GM23338 (cell line): Measurements from ENCODE around the gene GLMN. TPM values are rescaled to one million over a fixed set of nuclear protein-coding genes. Genes with fewer than 3 reads are reported as not detected.

Experiments used
- ATAC-seq: fragments of 200-7000 bp; cut with Tn5 transposase; 3 replicates; pipeline ENCODE4 v1.9.1; 2020
- DNase-seq: peaks from one replicate; pipeline ENCODE4 v3.0.0-alpha.2; 2015; ENCODE audit warnings: low spot score
- H2AFZ ChIP-seq: fragments of 200-600 bp; sonication (generic); 2 replicates; pipeline ENCODE4 v1.8.0; 2016; ENCODE audit warnings: antibody characterized with exemption, mild to moderate bottlenecking, moderate library complexity
- H3F3A ChIP-seq: fragments of 200-600 bp; sonication (generic); replicated peaks from 2 replicates; pipeline ENCODE4 v1.8.0; 2017; ENCODE audit warnings: antibody characterized with exemption, mixed run types, low read depth
- H3K27ac ChIP-seq: fragments of 200-600 bp; sonication (generic); 2 replicates; pipeline ENCODE4 v1.6.1; 2016; ENCODE audit warnings: low read depth
- H3K27me3 ChIP-seq: fragments of 200-600 bp; sonication (generic); 2 replicates; pipeline ENCODE4 v1.8.0; 2016; ENCODE audit warnings: mild to moderate bottlenecking, mixed run types, moderate library complexity; ENCODE audit not compliant: insufficient read depth
- H3K36me3 ChIP-seq: fragments of 200-600 bp; sonication (generic); 2 replicates; pipeline ENCODE4 v1.8.0; 2016; ENCODE audit warnings: mild to moderate bottlenecking; ENCODE audit not compliant: insufficient read depth
- H3K4me1 ChIP-seq: fragments of 200-600 bp; sonication (generic); 2 replicates; pipeline ENCODE4 v1.8.0; 2016; ENCODE audit warnings: mild to moderate bottlenecking, moderate library complexity; ENCODE audit not compliant: insufficient read depth
- H3K4me2 ChIP-seq: fragments of 200-600 bp; sonication (generic); 2 replicates; pipeline ENCODE4 v1.7.1; 2017; ENCODE audit warnings: mixed run types
- H3K4me3 ChIP-seq: fragments of 200-600 bp; sonication (generic); 2 replicates; pipeline ENCODE4 v1.6.1; 2016; ENCODE audit warnings: mixed run types
- H3K79me2 ChIP-seq: fragments of 200-600 bp; sonication (generic); replicated peaks from 2 replicates; pipeline ENCODE4 v1.8.0; 2017; ENCODE audit warnings: mild to moderate bottlenecking; ENCODE audit not compliant: insufficient read depth
- H3K9me2 ChIP-seq: fragments of 200-600 bp; sonication (generic); 2 replicates; pipeline ENCODE4 v1.8.0; 2017; ENCODE audit not compliant: insufficient read depth
- H4K20me1 ChIP-seq: fragments of 200-600 bp; sonication (generic); replicated peaks from 2 replicates; pipeline ENCODE4 v1.8.0; 2017; ENCODE audit warnings: mild to moderate bottlenecking; ENCODE audit not compliant: insufficient read depth
- H3K27ac Mint-ChIP-seq: 2 replicates; pipeline ENCODE4 v1.8.0; 2020; ENCODE audit warnings: inconsistent platforms, mild to moderate bottlenecking, moderate library complexity, mixed read lengths
- H3K27me3 Mint-ChIP-seq: 3 replicates; pipeline ENCODE4 v1.8.0; 2022; ENCODE audit warnings: low read depth, mild to moderate bottlenecking, moderate library complexity, mixed read lengths, inconsistent platforms; ENCODE audit not compliant: insufficient read depth, poor library complexity
- H3K36me3 Mint-ChIP-seq: 3 replicates; pipeline ENCODE4 v1.8.0; 2021; ENCODE audit warnings: low read depth, mild to moderate bottlenecking, inconsistent platforms, moderate library complexity, mixed read lengths
- H3K4me1 Mint-ChIP-seq: 3 replicates; pipeline ENCODE4 v1.8.0; 2020; ENCODE audit warnings: mild to moderate bottlenecking, inconsistent platforms, mixed read lengths
- H3K4me3 Mint-ChIP-seq: 3 replicates; pipeline ENCODE4 v1.8.0; 2021; ENCODE audit warnings: moderate library complexity, mild to moderate bottlenecking, inconsistent platforms, mixed read lengths
- H3K9me3 Mint-ChIP-seq: 3 replicates; pipeline ENCODE4 v1.8.0; 2020; ENCODE audit warnings: moderate library complexity, mild to moderate bottlenecking, inconsistent platforms, mixed read lengths
- CREB1 ChIP-seq: fragments of 250-450 bp; sonication (Bioruptor Pico); IDR thresholded peaks from 2 replicates; pipeline ENCODE4 v1.5.0; 2020; ENCODE audit warnings: low read depth, mild to moderate bottlenecking, moderate library complexity
- EZH2 ChIP-seq: fragments of 200-600 bp; sonication (generic); IDR thresholded peaks from one replicate; pipeline ENCODE4 v1.8.0; 2017; ENCODE audit warnings: antibody characterized with exemption, mild to moderate bottlenecking, low read depth; ENCODE audit not compliant: unreplicated experiment
- EZH2phosphoT487 ChIP-seq: fragments of 200-600 bp; sonication (generic); IDR thresholded peaks from one replicate; pipeline ENCODE4 v1.8.1; 2018; ENCODE audit warnings: antibody characterized with exemption; ENCODE audit not compliant: unreplicated experiment
- NANOG ChIP-seq: IDR thresholded peaks from 2 replicates; pipeline ENCODE4 v1.6.1; 2016; ENCODE audit warnings: antibody characterized with exemption, borderline replicate concordance
- POLR2AphosphoS5 ChIP-seq: IDR thresholded peaks from 2 replicates; pipeline ENCODE4 v1.6.1; 2016; ENCODE audit warnings: antibody characterized with exemption, low read depth
- STAT1 ChIP-seq: IDR thresholded peaks from one replicate; pipeline ENCODE4 v1.6.1; 2016; ENCODE audit warnings: antibody characterized with exemption; ENCODE audit not compliant: unreplicated experiment
- ZNF114 ChIP-seq: fragments of 250-450 bp; sonication (Bioruptor Pico); IDR thresholded peaks from 2 replicates; pipeline ENCODE4 v1.5.0; 2020; ENCODE audit warnings: mild to moderate bottlenecking, moderate library complexity
- ZNF331 ChIP-seq: fragments of 250-450 bp; sonication (Bioruptor Pico); IDR thresholded peaks from 2 replicates; pipeline ENCODE4 v1.5.0; 2020; ENCODE audit warnings: low read depth, mild to moderate bottlenecking, moderate library complexity
- polyA plus RNA-seq: library from polyadenylated mRNA; unstranded; fragments of >200 nt; fragmentation: Nextera tagmentation; extraction: Ambion mirVana; gene quantifications from 2 replicates; pipeline ENCODE4 v1.2.1, GENCODE V29; 2016
- total RNA-seq: library from RNA; depleted of rRNA; stranded (reverse); fragments of >200 nt; shearing (Covaris generic); gene quantifications from 2 replicates; pipeline ENCODE4 v1.2.3, GENCODE V29; 2014
- TF ChIP-seq, protein P1 (sequence below): IDR thresholded peaks from 2 replicates; pipeline ENCODE4 v1.6.1; 2016; ENCODE audit warnings: antibody characterized with exemption
- TF ChIP-seq, protein P2 (sequence below): IDR thresholded peaks from one replicate; pipeline ENCODE4 v1.6.1; 2018; ENCODE audit warnings: antibody characterized with exemption; ENCODE audit not compliant: unreplicated experiment
- TF ChIP-seq, protein P3 (sequence below): fragments of 250-450 bp; sonication (Bioruptor Pico); IDR thresholded peaks from 2 replicates; pipeline ENCODE4 v1.5.0; 2020; ENCODE audit warnings: mild to moderate bottlenecking, moderate library complexity

The GLMN gene
- total and polyA plus RNA-seq, 2 experiments from 2014 or later: 36.8 to 49.9 TPM

DNA sequence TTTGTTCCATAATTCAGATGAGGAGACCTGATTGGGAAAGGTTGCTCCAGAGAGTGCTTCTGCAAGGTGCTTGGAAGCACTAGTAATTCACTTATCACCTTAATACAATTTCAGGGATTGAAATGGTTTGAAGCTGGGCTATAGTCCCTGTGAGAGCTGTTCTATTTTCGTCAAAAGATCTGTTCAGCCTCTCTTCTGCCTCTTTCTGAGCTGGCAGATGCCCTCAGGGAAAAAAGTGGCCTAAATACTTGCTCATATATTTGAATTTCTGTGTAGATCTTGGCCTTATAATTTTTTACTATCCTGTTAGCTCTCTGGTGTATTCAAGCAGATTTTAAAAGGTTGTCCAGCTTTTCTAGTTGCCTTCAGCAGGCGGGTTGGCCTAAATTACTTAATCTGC, 58.8 kb downstream of the GLMN start:
- Mint-ChIP-seq H3K9me3 (no peaks in the 10 kb centered on the region), H3K27me3 (no peaks in the 10 kb centered on the region), H3K36me3 (no peaks in the 10 kb centered on the region), H3K4me1 (no peaks in the 10 kb centered on the region), H3K4me3 (no peak overlapping the region), H3K27ac (no peak overlapping the region)
- Histone ChIP-seq H4K20me1 (no peaks in the 10 kb centered on the region), H3K4me2 (no peak overlapping the region), H3K4me3 (no peak overlapping the region), H3F3A (no peaks in the 10 kb centered on the region), H3K4me1 (no peaks in the 10 kb centered on the region), H3K9me2 (no peaks in the 10 kb centered on the region), H2AFZ (0 out of 2 replicates have a peak overlapping the region, but pooled peaks have one; percentile 0), H3K79me2 (no peaks in the 10 kb centered on the region), H3K27ac (no peak overlapping the region), H3K27me3 (no peaks in the 10 kb centered on the region), H3K36me3 (no peaks in the 10 kb centered on the region)
- DNase-seq: no peak
- no peak for ATAC-seq
- no peak for TF ChIP-seq EZH2phosphoT487
- no peak for TF ChIP-seq CREB1 (CRISPR knock-in tag)
- TF ChIP-seq NANOG: no peak
- TF ChIP-seq EZH2: no peak
- TF ChIP-seq STAT1: no peak
- no peak for TF ChIP-seq POLR2AphosphoS5

DNA sequence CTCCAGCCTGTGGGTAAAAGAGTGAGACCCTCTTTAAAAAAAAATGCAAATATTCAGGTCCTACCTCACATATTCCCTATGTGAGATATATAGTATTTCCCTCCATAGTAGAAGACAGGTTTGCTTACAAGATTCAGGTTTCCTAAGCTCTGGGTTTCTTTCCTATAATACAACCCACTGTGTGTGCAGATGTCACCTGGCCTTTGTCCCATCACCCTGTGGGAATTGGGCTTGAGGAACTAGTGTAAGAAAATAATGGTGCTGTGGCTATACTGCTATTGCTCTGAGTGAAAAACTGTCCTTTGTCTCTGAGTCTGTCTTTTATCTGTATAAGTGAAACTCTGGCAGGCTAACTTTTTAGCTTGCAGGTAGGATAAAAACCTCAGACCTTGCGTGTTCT, 68.1 kb downstream of the GLMN start:
- Histone ChIP-seq H3K9me2 (no peaks in the 10 kb centered on the region), H2AFZ (peak overlapping the region; percentile 52; the same call in 1 of the 2 replicates), H3K4me1 (0 out of 2 replicates have a peak, but pooled peaks cover 6% of the 10 kb centered on the region), H3K27ac (no peak overlapping the region), H3K4me2 (no peak overlapping the region), H3F3A (no peaks in the 10 kb centered on the region), H3K36me3 (no peaks in the 10 kb centered on the region), H4K20me1 (no peaks in the 10 kb centered on the region), H3K4me3 (no peak overlapping the region), H3K27me3 (no peaks in the 10 kb centered on the region), H3K79me2 (no peaks in the 10 kb centered on the region)
- H3K27ac Mint-ChIP-seq: no peak overlapping the region
- H3K27me3 Mint-ChIP-seq: no peaks in the 10 kb centered on the region
- no peak overlapping the region for H3K4me3 Mint-ChIP-seq
- no peaks in the 10 kb centered on the region; the same call in 1 of the 3 replicates for H3K9me3 Mint-ChIP-seq
- no peaks in the 10 kb centered on the region for H3K36me3 Mint-ChIP-seq
- no peak for ATAC-seq
- peaks cover 6% of the 10 kb centered on the region; the same call in 1 of the 3 replicates for H3K4me1 Mint-ChIP-seq
- no peak for DNase-seq
- TF ChIP-seq EZH2phosphoT487 (no peak), NANOG (no peak), STAT1 (no peak), CREB1 (CRISPR knock-in tag) (no peak), POLR2AphosphoS5 (no peak), ZNF331 (CRISPR knock-in tag) (no peak), ZNF114 (CRISPR knock-in tag) (no peak), EZH2 (no peak)
- TF ChIP-seq, protein P1, sequence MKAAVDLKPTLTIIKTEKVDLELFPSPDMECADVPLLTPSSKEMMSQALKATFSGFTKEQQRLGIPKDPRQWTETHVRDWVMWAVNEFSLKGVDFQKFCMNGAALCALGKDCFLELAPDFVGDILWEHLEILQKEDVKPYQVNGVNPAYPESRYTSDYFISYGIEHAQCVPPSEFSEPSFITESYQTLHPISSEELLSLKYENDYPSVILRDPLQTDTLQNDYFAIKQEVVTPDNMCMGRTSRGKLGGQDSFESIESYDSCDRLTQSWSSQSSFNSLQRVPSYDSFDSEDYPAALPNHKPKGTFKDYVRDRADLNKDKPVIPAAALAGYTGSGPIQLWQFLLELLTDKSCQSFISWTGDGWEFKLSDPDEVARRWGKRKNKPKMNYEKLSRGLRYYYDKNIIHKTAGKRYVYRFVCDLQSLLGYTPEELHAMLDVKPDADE: no peak
- TF ChIP-seq, protein P2, sequence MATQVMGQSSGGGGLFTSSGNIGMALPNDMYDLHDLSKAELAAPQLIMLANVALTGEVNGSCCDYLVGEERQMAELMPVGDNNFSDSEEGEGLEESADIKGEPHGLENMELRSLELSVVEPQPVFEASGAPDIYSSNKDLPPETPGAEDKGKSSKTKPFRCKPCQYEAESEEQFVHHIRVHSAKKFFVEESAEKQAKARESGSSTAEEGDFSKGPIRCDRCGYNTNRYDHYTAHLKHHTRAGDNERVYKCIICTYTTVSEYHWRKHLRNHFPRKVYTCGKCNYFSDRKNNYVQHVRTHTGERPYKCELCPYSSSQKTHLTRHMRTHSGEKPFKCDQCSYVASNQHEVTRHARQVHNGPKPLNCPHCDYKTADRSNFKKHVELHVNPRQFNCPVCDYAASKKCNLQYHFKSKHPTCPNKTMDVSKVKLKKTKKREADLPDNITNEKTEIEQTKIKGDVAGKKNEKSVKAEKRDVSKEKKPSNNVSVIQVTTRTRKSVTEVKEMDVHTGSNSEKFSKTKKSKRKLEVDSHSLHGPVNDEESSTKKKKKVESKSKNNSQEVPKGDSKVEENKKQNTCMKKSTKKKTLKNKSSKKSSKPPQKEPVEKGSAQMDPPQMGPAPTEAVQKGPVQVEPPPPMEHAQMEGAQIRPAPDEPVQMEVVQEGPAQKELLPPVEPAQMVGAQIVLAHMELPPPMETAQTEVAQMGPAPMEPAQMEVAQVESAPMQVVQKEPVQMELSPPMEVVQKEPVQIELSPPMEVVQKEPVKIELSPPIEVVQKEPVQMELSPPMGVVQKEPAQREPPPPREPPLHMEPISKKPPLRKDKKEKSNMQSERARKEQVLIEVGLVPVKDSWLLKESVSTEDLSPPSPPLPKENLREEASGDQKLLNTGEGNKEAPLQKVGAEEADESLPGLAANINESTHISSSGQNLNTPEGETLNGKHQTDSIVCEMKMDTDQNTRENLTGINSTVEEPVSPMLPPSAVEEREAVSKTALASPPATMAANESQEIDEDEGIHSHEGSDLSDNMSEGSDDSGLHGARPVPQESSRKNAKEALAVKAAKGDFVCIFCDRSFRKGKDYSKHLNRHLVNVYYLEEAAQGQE: no peak
- TF ChIP-seq, protein P3, sequence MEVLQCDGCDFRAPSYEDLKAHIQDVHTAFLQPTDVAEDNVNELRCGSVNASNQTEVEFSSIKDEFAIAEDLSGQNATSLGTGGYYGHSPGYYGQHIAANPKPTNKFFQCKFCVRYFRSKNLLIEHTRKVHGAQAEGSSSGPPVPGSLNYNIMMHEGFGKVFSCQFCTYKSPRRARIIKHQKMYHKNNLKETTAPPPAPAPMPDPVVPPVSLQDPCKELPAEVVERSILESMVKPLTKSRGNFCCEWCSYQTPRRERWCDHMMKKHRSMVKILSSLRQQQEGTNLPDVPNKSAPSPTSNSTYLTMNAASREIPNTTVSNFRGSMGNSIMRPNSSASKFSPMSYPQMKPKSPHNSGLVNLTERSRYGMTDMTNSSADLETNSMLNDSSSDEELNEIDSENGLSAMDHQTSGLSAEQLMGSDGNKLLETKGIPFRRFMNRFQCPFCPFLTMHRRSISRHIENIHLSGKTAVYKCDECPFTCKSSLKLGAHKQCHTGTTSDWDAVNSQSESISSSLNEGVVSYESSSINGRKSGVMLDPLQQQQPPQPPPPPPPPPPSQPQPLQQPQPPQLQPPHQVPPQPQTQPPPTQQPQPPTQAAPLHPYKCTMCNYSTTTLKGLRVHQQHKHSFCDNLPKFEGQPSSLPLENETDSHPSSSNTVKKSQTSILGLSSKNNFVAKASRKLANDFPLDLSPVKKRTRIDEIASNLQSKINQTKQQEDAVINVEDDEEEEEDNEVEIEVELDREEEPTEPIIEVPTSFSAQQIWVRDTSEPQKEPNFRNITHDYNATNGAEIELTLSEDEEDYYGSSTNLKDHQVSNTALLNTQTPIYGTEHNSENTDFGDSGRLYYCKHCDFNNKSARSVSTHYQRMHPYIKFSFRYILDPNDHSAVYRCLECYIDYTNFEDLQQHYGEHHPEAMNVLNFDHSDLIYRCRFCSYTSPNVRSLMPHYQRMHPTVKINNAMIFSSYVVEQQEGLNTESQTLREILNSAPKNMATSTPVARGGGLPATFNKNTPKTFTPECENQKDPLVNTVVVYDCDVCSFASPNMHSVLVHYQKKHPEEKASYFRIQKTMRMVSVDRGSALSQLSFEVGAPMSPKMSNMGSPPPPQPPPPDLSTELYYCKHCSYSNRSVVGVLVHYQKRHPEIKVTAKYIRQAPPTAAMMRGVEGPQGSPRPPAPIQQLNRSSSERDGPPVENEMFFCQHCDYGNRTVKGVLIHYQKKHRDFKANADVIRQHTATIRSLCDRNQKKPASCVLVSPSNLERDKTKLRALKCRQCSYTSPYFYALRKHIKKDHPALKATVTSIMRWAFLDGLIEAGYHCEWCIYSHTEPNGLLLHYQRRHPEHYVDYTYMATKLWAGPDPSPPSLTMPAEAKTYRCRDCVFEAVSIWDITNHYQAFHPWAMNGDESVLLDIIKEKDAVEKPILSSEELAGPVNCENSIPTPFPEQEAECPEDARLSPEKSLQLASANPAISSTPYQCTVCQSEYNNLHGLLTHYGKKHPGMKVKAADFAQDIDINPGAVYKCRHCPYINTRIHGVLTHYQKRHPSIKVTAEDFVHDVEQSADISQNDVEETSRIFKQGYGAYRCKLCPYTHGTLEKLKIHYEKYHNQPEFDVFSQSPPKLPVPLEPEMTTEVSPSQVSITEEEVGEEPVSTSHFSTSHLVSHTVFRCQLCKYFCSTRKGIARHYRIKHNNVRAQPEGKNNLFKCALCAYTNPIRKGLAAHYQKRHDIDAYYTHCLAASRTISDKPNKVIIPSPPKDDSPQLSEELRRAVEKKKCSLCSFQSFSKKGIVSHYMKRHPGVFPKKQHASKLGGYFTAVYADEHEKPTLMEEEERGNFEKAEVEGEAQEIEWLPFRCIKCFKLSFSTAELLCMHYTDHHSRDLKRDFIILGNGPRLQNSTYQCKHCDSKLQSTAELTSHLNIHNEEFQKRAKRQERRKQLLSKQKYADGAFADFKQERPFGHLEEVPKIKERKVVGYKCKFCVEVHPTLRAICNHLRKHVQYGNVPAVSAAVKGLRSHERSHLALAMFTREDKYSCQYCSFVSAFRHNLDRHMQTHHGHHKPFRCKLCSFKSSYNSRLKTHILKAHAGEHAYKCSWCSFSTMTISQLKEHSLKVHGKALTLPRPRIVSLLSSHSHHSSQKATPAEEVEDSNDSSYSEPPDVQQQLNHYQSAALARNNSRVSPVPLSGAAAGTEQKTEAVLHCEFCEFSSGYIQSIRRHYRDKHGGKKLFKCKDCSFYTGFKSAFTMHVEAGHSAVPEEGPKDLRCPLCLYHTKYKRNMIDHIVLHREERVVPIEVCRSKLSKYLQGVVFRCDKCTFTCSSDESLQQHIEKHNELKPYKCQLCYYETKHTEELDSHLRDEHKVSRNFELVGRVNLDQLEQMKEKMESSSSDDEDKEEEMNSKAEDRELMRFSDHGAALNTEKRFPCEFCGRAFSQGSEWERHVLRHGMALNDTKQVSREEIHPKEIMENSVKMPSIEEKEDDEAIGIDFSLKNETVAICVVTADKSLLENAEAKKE (CRISPR knock-in tag): no peak
